HCT116 (cell line): ENCODE measurements around the gene ZNF76. TPM values are rescaled to one million over a fixed set of nuclear protein-coding genes. Genes with fewer than 3 reads are reported as not detected.

Experiments used
- ATAC-seq: fragments of 200-7000 bp; cut with Tn5 transposase; 2 replicates; pipeline ENCODE4 v1.9.1; 2020; ENCODE audit warnings: mild to moderate bottlenecking, moderate library complexity
- BruUV-seq: library from RNA; stranded (reverse); fragments of 400-500 nt; replicated peaks from 2 replicates; lab custom pipeline; 2021; lab: Mats Ljungman, UMichigan
- CTCF ChIA-PET: fragments of 300-600 bp; sonication (Branson Sonifier 250); formaldehyde crosslinking; loops from one replicate; lab custom pipeline; 2021; ENCODE audit warnings: antibody characterized with exemption; lab: Charles Lee
- POLR2A ChIA-PET: fragments of 300-600, 350-600 bp; sonication (Branson Sonifier 250); formaldehyde crosslinking; loops from one replicate; lab custom pipeline; 2021; ENCODE audit warnings: antibody characterized with exemption; lab: Charles Lee
- RAD21 ChIA-PET, 2 experiments: fragments of 300-600 bp; sonication (Branson Sonifier 250); formaldehyde crosslinking; loops; one replicate each; lab custom pipeline; 2023; ENCODE audit warnings: low total read pairs in 2 of 2; ENCODE audit not compliant: uncharacterized antibody in 2 of 2, unreplicated experiment in 2 of 2, low non-redundant PET in 1 of 2; lab: Charles Lee
- DNase-seq: peaks from one replicate; pipeline ENCODE4 v3.0.0-alpha.2; 2010; ENCODE audit warnings: low read depth, low spot score
- H2AFZ ChIP-seq: fragments of 200-600 bp; shearing (Covaris generic), sonication (generic); 2 replicates; pipeline ENCODE4 v1.6.1; 2017; ENCODE audit warnings: low read depth, mixed run types, mixed read lengths, antibody characterized with exemption, low read length; ENCODE audit not compliant: poor library complexity, severe bottlenecking
- H3K27ac ChIP-seq: 2 replicates; pipeline ENCODE4 v1.5.1; 2012; ENCODE audit warnings: low read depth, low read length
- H3K27me3 ChIP-seq: fragments of 200-600 bp; sonication (generic); 2 replicates; pipeline ENCODE4 v1.6.1; 2016; ENCODE audit warnings: mixed run types, low read length, mixed read lengths; ENCODE audit not compliant: insufficient read depth
- H3K36me3 ChIP-seq, 2 experiments: fragments of 200-500 bp in 1 of 2; fragments of 200-600 bp in 1 of 2; sonication (Bioruptor generic) in 1 of 2; sonication (generic) in 1 of 2; 2 replicates each; pipeline versions ENCODE4 v1.5.1 to v1.6.1; 2014 to 2016; ENCODE audit warnings: low read length in 2 of 2, inconsistent platforms in 1 of 2, mixed read lengths in 1 of 2, mixed run types in 1 of 2; ENCODE audit not compliant: insufficient read depth in 2 of 2, control insufficient read depth in 1 of 2
- H3K4me1 ChIP-seq, 2 experiments: fragments of 200-600 bp in 1 of 2; sonication (generic) in 1 of 2; 2 replicates each; pipeline versions ENCODE4 v1.5.1 to v1.6.1; 2012 to 2017; ENCODE audit warnings: low read length in 2 of 2, inconsistent platforms in 1 of 2, mild to moderate bottlenecking in 1 of 2, mixed read lengths in 1 of 2, mixed run types in 1 of 2, moderate library complexity in 1 of 2; ENCODE audit not compliant: insufficient read depth in 2 of 2, control insufficient read depth in 1 of 2
- H3K4me2 ChIP-seq: fragments of 200-600 bp; sonication (generic); 2 replicates; pipeline ENCODE4 v1.6.1; 2017; ENCODE audit warnings: mixed run types, low read length, mixed read lengths
- H3K4me3 ChIP-seq, 2 experiments: fragments of 200-600 bp in 1 of 2; sonication (generic) in 1 of 2; replicated peaks in 1 of 2; 2 replicates each; pipeline ENCODE4 v1.5.1; 2011 to 2016; ENCODE audit warnings: low read length in 2 of 2, control low read depth in 1 of 2, low read depth in 1 of 2, mild to moderate bottlenecking in 1 of 2, mixed read lengths in 1 of 2, mixed run types in 1 of 2
- H3K79me2 ChIP-seq: fragments of 200-600 bp; sonication (generic); 2 replicates; pipeline ENCODE4 v1.6.1; 2017; ENCODE audit warnings: mild to moderate bottlenecking, mixed run types, low read length, moderate library complexity, mixed read lengths; ENCODE audit not compliant: insufficient read depth
- H3K9ac ChIP-seq: fragments of 200-600 bp; sonication (generic); 2 replicates; pipeline ENCODE4 v1.6.1; 2016; ENCODE audit warnings: low read length, mixed read lengths
- H3K9me2 ChIP-seq: fragments of 200-600 bp; sonication (generic), shearing (Covaris generic); 2 replicates; pipeline ENCODE4 v1.6.1; 2017; ENCODE audit warnings: mixed run types, mild to moderate bottlenecking, moderate library complexity; ENCODE audit not compliant: insufficient read depth
- H3K9me3 ChIP-seq, 2 experiments: fragments of 200-500 bp in 1 of 2; fragments of 200-600 bp in 1 of 2; sonication (Bioruptor generic) in 1 of 2; sonication (generic) in 1 of 2; 2 replicates each; pipeline ENCODE4 v1.6.1; 2014 to 2017; ENCODE audit warnings: low read length in 2 of 2, mixed read lengths in 2 of 2, inconsistent platforms in 1 of 2, low read depth in 1 of 2, mild to moderate bottlenecking in 1 of 2, mixed run types in 1 of 2, moderate library complexity in 1 of 2; ENCODE audit not compliant: control insufficient read depth in 1 of 2, insufficient read depth in 1 of 2
- H4K20me1 ChIP-seq: fragments of 200-600 bp; sonication (generic), shearing (Covaris generic); 2 replicates; pipeline ENCODE4 v1.6.1; 2017; ENCODE audit warnings: mixed run types, mild to moderate bottlenecking, moderate library complexity; ENCODE audit not compliant: insufficient read depth
- ATF3 ChIP-seq: IDR thresholded peaks from 2 replicates; pipeline ENCODE4 v1.6.1; 2012
- CTCF ChIP-seq, 3 experiments: fragments of 200-600 bp in 1 of 3; sonication (generic) in 1 of 3; IDR thresholded peaks in 2 of 3; conservative IDR thresholded peaks in 1 of 3; 2 replicates each; pipeline ENCODE4 v1.5.1; 2012 to 2017; ENCODE audit warnings: low read depth in 2 of 3, low read length in 2 of 3, antibody characterized with exemption in 1 of 3, borderline replicate concordance in 1 of 3, control low read depth in 1 of 3, mild to moderate bottlenecking in 1 of 3, mixed read lengths in 1 of 3, mixed run types in 1 of 3, moderate library complexity in 1 of 3; ENCODE audit not compliant: insufficient read depth in 1 of 3
- EGR1 ChIP-seq: IDR thresholded peaks from 2 replicates; pipeline ENCODE4 v1.6.1; 2012; ENCODE audit warnings: low read depth
- ELF1 ChIP-seq: IDR thresholded peaks from 2 replicates; pipeline ENCODE4 v1.6.1; 2012; ENCODE audit warnings: low read depth, borderline replicate concordance
- EZH2 ChIP-seq: fragments of 200-600 bp; sonication (generic); IDR thresholded peaks from 2 replicates; pipeline ENCODE4 v1.6.1; 2017; ENCODE audit warnings: antibody characterized with exemption, mixed run types
- MAX ChIP-seq: IDR thresholded peaks from 2 replicates; pipeline ENCODE4 v1.6.1; 2012
- POLR2A ChIP-seq: IDR thresholded peaks from 2 replicates; pipeline ENCODE4 v1.7.0; 2011; ENCODE audit warnings: borderline replicate concordance; ENCODE audit not compliant: insufficient read depth, insufficient read length; ENCODE audit errors: extremely low read depth
- RAD21 ChIP-seq: IDR thresholded peaks from 2 replicates; pipeline ENCODE4 v1.6.1; 2012; ENCODE audit warnings: low read depth, mild to moderate bottlenecking
- REST ChIP-seq: IDR thresholded peaks from 2 replicates; pipeline ENCODE4 v1.6.1; 2012; ENCODE audit warnings: low read depth
- SRF ChIP-seq: IDR thresholded peaks from 2 replicates; pipeline ENCODE4 v1.6.1; 2012; ENCODE audit warnings: low read depth
- ZBTB33 ChIP-seq: IDR thresholded peaks from 2 replicates; pipeline ENCODE4 v1.6.1; 2011; ENCODE audit warnings: mild to moderate bottlenecking, low read length, moderate library complexity; ENCODE audit not compliant: insufficient replicate concordance; ENCODE audit errors: extremely low read depth
- ZFX ChIP-seq: fragments of 450-650 bp; IDR thresholded peaks from 2 replicates; pipeline ENCODE4 v1.6.1; 2017
- ZNF274 ChIP-seq: fragments of 200-500 bp; sonication (Bioruptor generic); IDR thresholded peaks from 2 replicates; pipeline ENCODE4 v1.6.1; 2014; ENCODE audit warnings: mild to moderate bottlenecking, low read depth, low read length, inconsistent platforms
- intact Hi-C: fragments of 100-400 bp; cut with micrococcal nuclease; formaldehyde crosslinking; loops from 2 replicates; pipeline ENCODE4 v1.10.0; 2022
- total RNA-seq: library from RNA; stranded (reverse); gene quantifications from one replicate; pipeline ENCODE4 v1.2.1, GENCODE V29; 2021; ENCODE audit not compliant: unreplicated experiment

The ZNF76 gene
- total RNA-seq, 1 experiment from 2014 or later = 47.5 TPM

- ChIA-PET CTCF (interaction anchor here (2.6 kb wide), 1 partner anchor 10 kb away, joined by 10 read pairs; no protein-coding TSS in a partner anchor), POLR2A (no interaction called here), RAD21 (interaction anchor here in 1 of 2 experiments (1.4 kb wide), 1 partner anchor 10 kb away, joined by 3 read pairs; no protein-coding TSS in a partner anchor)
- no peak overlapping the region for H2AFZ ChIP-seq
- no peaks in the 10 kb centered on the region for H4K20me1 ChIP-seq
- ATAC-seq (no peak), DNase-seq (no peak)
- TF ChIP-seq EZH2 (no peak), POLR2A (no peak), CTCF (IDR thresholded peaks at IDR 0.05 in 2 of 3, conservative IDR thresholded peaks at IDR 0.05 in 1 of 3; ENCODE audit: borderline replicate concordance in 1 of 3, insufficient read depth in 1 of 3, low read depth in 2 of 3, low read length in 2 of 3) (no peak), REST (no peak), ZNF274 (no peak), SRF (no peak), MAX (no peak), ATF3 (no peak), ZBTB33 (no peak), RAD21 (no peak), ZFX (no peak), ELF1 (no peak), EGR1 (no peak)
- no peaks in the 10 kb centered on the region for H3K9me2 ChIP-seq
- H3K4me3 ChIP-seq = no peak overlapping the region
- no peaks in the 10 kb centered on the region for H3K27me3 ChIP-seq
- H3K9ac ChIP-seq = no peak overlapping the region
- no peak overlapping the region for H3K4me2 ChIP-seq
- no TSS peak for BruUV-seq
- no peak overlapping the region for H3K27ac ChIP-seq
- H3K9me3 ChIP-seq = no peaks in the 10 kb centered on the region
- intact Hi-C loops = no loop called here
- H3K36me3 ChIP-seq = no peaks in the 10 kb centered on the region
- H3K79me2 ChIP-seq = no peaks in the 10 kb centered on the region
- no peaks in the 10 kb centered on the region for H3K4me1 ChIP-seq
Measured at GRCh38 chr6:35230950-35231349, 28.6 kb upstream of the ZNF76 start.
